Ishikawa (cell line): ENCODE results near the gene CYP2W1.

Source experiments
- CEBPB ChIP-seq: IDR thresholded peaks from 2 replicates; pipeline ENCODE4 v1.6.1; 2012
- CREB1 ChIP-seq: IDR thresholded peaks from 2 replicates; pipeline ENCODE4 v1.6.1; 2012; ENCODE audit warnings: low read depth
- EGR1 ChIP-seq: IDR thresholded peaks from 2 replicates; pipeline ENCODE4 v1.6.1; 2012
- EP300 ChIP-seq: IDR thresholded peaks from 2 replicates; pipeline ENCODE4 v1.6.1; 2012; ENCODE audit warnings: borderline replicate concordance
- FOXM1 ChIP-seq: IDR thresholded peaks from 2 replicates; pipeline ENCODE4 v1.6.1; 2012; ENCODE audit warnings: low read depth, borderline replicate concordance
- MAX ChIP-seq: IDR thresholded peaks from 2 replicates; pipeline ENCODE4 v1.6.1; 2012
- NFIC ChIP-seq: IDR thresholded peaks from 2 replicates; pipeline ENCODE4 v1.6.1; 2012
- RAD21 ChIP-seq: IDR thresholded peaks from 2 replicates; pipeline ENCODE4 v1.6.1; 2012; ENCODE audit warnings: low read depth
- REST ChIP-seq: IDR thresholded peaks from 2 replicates; pipeline ENCODE4 v1.6.1; 2012; ENCODE audit warnings: low read depth, mild to moderate bottlenecking
- TAF1 ChIP-seq: IDR thresholded peaks from 2 replicates; pipeline ENCODE4 v1.6.1; 2012; ENCODE audit warnings: low read depth, mild to moderate bottlenecking
- TCF12 ChIP-seq: IDR thresholded peaks from 2 replicates; pipeline ENCODE4 v1.6.1; 2012; ENCODE audit warnings: low read depth
- TEAD4 ChIP-seq: IDR thresholded peaks from 2 replicates; pipeline ENCODE4 v1.6.1; 2012
- USF1 ChIP-seq: IDR thresholded peaks from 2 replicates; pipeline ENCODE4 v1.6.1; 2012
- YY1 ChIP-seq: IDR thresholded peaks from 2 replicates; pipeline ENCODE4 v1.6.1; 2012; ENCODE audit warnings: low read depth

DNA sequence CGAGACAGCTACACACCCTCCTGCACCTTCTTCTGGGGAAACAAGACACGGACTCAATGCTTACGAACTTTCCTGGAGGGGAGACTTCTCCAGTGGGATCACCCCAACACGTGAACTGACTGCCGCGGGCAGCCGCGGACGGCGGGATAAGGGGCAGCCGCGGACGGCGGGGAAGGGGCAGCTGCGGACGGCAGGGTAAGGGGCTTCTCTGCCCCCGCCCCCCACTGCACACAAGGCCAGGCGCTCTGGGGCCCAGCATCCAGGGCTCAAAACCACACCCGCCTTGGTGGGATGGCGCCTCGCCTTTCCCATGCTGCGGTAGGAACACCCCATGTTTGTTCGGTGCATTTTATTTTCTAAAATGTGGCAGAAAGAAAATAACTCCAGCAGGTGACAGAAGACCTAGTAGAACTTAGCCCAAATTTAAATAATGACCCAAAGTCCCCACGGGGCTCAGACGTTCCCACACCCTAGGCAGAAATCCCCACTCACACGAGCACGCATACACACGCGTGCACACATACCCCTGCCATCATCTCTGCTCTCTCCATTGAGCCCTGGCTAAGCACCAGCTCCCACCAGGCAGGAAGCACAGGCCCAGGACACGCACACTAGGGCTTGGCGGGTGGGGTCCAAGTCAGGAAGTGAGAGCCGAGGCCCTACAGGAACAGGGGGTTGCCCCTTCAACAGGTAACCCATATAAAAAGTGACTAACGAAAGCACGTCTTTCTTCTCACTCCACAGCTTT is 34.8 kb downstream of the CYP2W1 start:
- TF ChIP-seq EP300 (no peak), TAF1 (no peak), REST (no peak), YY1 (no peak), CEBPB (no peak), FOXM1 (no peak), EGR1 (no peak), USF1 (no peak), NFIC (no peak), RAD21 (no peak), CREB1 (no peak), TCF12 (no peak), TEAD4 (no peak), MAX (no peak)
